OCI-LY1 (cell line): Measurements from ENCODE around the gene EML5.

Source experiments
- EZH2 ChIP-seq: fragments of 200-600 bp; sonication (generic), shearing (Covaris generic); IDR thresholded peaks from 2 replicates; pipeline ENCODE4 v1.8.0; 2017; ENCODE audit warnings: borderline replicate concordance, mixed run types, mild to moderate bottlenecking, antibody characterized with exemption, low read length, moderate library complexity, mixed read lengths
- TF ChIP-seq, protein P1 (sequence below): fragments of 200-600 bp; sonication (generic), shearing (Covaris generic); IDR thresholded peaks from 2 replicates; pipeline ENCODE4 v1.5.1; 2017; ENCODE audit warnings: mild to moderate bottlenecking, antibody characterized with exemption, low read length, moderate library complexity, mixed read lengths

DNA sequence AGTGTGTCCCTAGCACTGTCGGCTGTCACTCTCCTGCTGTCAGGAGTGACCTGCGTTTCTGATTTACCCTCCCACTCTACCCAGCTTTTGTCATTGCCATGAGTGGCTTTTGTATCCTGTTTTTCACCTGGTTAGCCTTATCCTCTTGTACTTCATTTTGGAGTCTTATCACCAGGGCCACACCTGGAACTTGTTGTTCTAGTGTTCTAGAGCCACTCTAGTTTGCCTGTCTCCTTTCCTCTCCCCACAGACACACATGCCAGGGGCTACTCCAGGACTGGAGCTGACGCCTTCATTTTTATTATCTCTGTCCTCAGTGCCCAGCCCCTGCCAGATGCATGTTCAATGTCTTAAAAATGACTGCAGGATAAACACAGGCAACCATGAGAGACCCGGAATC lies 195.7 kb downstream of the EML5 start:
- TF ChIP-seq, protein P1, sequence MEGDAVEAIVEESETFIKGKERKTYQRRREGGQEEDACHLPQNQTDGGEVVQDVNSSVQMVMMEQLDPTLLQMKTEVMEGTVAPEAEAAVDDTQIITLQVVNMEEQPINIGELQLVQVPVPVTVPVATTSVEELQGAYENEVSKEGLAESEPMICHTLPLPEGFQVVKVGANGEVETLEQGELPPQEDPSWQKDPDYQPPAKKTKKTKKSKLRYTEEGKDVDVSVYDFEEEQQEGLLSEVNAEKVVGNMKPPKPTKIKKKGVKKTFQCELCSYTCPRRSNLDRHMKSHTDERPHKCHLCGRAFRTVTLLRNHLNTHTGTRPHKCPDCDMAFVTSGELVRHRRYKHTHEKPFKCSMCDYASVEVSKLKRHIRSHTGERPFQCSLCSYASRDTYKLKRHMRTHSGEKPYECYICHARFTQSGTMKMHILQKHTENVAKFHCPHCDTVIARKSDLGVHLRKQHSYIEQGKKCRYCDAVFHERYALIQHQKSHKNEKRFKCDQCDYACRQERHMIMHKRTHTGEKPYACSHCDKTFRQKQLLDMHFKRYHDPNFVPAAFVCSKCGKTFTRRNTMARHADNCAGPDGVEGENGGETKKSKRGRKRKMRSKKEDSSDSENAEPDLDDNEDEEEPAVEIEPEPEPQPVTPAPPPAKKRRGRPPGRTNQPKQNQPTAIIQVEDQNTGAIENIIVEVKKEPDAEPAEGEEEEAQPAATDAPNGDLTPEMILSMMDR = no peak
- TF ChIP-seq EZH2 = no peak
